ENCODE data around the gene C19orf25. TPM values are rescaled to one million over a fixed set of nuclear protein-coding genes. Genes with fewer than 3 reads are reported as not detected.

Gene C19orf25
- total RNA-seq, 1 experiment from 2014 or later = 35.0 TPM

GRCh38 chr19:1430246-1430645 is 48.8 kb downstream of the C19orf25 start:
- TF ChIP-seq, protein P1, sequence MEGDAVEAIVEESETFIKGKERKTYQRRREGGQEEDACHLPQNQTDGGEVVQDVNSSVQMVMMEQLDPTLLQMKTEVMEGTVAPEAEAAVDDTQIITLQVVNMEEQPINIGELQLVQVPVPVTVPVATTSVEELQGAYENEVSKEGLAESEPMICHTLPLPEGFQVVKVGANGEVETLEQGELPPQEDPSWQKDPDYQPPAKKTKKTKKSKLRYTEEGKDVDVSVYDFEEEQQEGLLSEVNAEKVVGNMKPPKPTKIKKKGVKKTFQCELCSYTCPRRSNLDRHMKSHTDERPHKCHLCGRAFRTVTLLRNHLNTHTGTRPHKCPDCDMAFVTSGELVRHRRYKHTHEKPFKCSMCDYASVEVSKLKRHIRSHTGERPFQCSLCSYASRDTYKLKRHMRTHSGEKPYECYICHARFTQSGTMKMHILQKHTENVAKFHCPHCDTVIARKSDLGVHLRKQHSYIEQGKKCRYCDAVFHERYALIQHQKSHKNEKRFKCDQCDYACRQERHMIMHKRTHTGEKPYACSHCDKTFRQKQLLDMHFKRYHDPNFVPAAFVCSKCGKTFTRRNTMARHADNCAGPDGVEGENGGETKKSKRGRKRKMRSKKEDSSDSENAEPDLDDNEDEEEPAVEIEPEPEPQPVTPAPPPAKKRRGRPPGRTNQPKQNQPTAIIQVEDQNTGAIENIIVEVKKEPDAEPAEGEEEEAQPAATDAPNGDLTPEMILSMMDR (conservative IDR thresholded peaks at IDR 0.05; ENCODE audit: low read depth, low read length) = no peak
- no peak for TF ChIP-seq EZH2 (IDR thresholded peaks at IDR 0.05; ENCODE audit: borderline replicate concordance, low read depth, low read length, poor library complexity, severe bottlenecking)
- CTCF ChIA-PET = no interaction called here
- intact Hi-C loops (cut with micrococcal nuclease; ENCODE audit: unreplicated experiment) = no loop called here

DNA sequence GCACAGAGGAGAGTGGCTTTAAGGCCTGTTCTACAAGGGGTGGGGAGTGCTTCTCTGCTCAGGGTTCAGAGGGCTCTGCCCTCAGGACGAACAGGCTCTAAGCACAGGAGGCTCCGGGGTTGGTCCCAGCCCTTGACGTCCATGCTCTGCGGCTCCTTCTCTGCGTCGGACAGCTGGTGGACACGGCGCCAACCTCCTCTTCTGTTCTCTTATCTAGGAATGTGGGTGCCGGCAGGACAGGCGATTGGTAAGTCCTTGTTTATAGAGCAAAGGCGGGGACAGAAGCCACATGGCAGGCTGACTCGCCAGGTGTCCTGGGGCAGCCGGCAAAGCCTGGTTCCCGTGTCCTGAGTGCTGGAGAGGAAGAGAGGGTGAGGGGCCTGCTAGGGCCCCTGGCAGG is 49.3 kb downstream of the C19orf25 start:
- H3K4me3 ChIP-seq (ENCODE audit: low read depth, low read length, poor library complexity, severe bottlenecking) = no peak overlapping the region
- no peak for TF ChIP-seq EZH2 (IDR thresholded peaks at IDR 0.05; ENCODE audit: borderline replicate concordance, low read depth, low read length, poor library complexity, severe bottlenecking)
- TF ChIP-seq, protein P1 (conservative IDR thresholded peaks at IDR 0.05; ENCODE audit: low read depth, low read length) = no peak
- intact Hi-C loops (cut with micrococcal nuclease; ENCODE audit: unreplicated experiment) = no loop called here
- no peaks in the 10 kb centered on the region for H3K27me3 ChIP-seq (replicated peaks; ENCODE audit: insufficient read depth, low read depth, low read length, poor library complexity)
- BruUV-seq (replicated peaks) = no TSS peak
- CTCF ChIA-PET = no interaction called here
- H3K9me3 ChIP-seq (ENCODE audit: low read depth, low read length, poor library complexity, severe bottlenecking) = no peaks in the 10 kb centered on the region
- H3K4me1 ChIP-seq (ENCODE audit: insufficient read depth, low read length, poor library complexity, severe bottlenecking) = no peaks in the 10 kb centered on the region
- peaks cover 90% of the 10 kb centered on the region for H3K36me3 ChIP-seq (ENCODE audit: insufficient read depth, low read length, poor library complexity, severe bottlenecking)
- H3K27ac ChIP-seq (ENCODE audit: low read depth, low read length, poor library complexity, severe bottlenecking) = no peak overlapping the region
- POLR2A ChIA-PET (ENCODE audit: low non-redundant PET) = no interaction called here
- no peak for DNase-seq (ENCODE audit: low spot score)

More at GRCh38 chr19:1430246-1430645, 48.8 kb downstream of the C19orf25 start:
- peaks cover 88% of the 10 kb centered on the region for H3K36me3 ChIP-seq (ENCODE audit: insufficient read depth, low read length, poor library complexity, severe bottlenecking)
- H3K4me3 ChIP-seq (ENCODE audit: low read depth, low read length, poor library complexity, severe bottlenecking) = no peak overlapping the region
- POLR2A ChIA-PET (ENCODE audit: low non-redundant PET) = no interaction called here
- H3K4me1 ChIP-seq (ENCODE audit: insufficient read depth, low read length, poor library complexity, severe bottlenecking) = no peaks in the 10 kb centered on the region
- no peaks in the 10 kb centered on the region for H3K27me3 ChIP-seq (replicated peaks; ENCODE audit: insufficient read depth, low read depth, low read length, poor library complexity)
- DNase-seq (ENCODE audit: low spot score) = no peak
- no peak overlapping the region for H3K27ac ChIP-seq (ENCODE audit: low read depth, low read length, poor library complexity, severe bottlenecking)
- H3K9me3 ChIP-seq (ENCODE audit: low read depth, low read length, poor library complexity, severe bottlenecking) = no peaks in the 10 kb centered on the region
- BruUV-seq (replicated peaks) = no TSS peak

DNA sequence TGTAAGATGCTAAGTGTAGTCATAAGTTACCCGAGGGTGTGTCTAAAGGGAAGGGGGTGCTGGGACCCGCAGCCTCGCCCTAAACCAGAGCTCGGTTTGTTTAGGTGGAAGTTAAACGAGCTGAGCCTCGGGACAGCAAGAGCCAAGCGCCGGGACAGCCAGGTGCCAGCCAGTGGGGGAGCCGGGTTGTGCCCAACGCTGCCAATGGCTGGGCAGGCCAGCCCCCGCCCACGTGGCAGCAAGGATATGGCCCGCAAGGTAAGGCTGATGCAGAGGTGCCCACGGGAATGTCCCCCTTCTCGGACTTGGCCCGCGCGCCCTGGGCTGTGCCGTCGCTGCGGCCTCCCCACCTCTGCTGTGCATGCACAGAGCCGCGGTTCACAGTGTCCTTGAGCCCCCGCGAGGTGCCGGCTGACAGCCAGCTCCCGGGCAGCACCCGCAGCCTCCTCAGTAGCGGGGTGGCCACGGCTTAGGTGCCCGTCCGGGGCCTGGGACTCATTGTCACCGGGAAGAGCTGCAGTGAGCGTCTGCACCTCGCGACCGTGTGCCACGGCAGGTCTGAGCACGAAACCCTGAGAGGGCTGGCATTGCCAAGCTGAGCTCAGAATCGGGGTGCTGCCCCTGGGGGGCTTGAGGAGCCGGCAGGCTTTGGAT is 50.1 kb downstream of the C19orf25 start:
- Histone ChIP-seq H3K9me3 (ENCODE audit: low read depth, low read length, poor library complexity, severe bottlenecking) (no peaks in the 10 kb centered on the region), H3K27me3 (replicated peaks; ENCODE audit: insufficient read depth, low read depth, low read length, poor library complexity) (no peaks in the 10 kb centered on the region), H3K27ac (ENCODE audit: low read depth, low read length, poor library complexity, severe bottlenecking) (no peak overlapping the region), H3K36me3 (ENCODE audit: insufficient read depth, low read length, poor library complexity, severe bottlenecking) (peaks cover 88% of the 10 kb centered on the region), H3K4me1 (ENCODE audit: insufficient read depth, low read length, poor library complexity, severe bottlenecking) (no peaks in the 10 kb centered on the region), H3K4me3 (ENCODE audit: low read depth, low read length, poor library complexity, severe bottlenecking) (no peak overlapping the region)
- TF ChIP-seq, protein P1 (conservative IDR thresholded peaks at IDR 0.05; ENCODE audit: low read depth, low read length) = no peak
- no peak for TF ChIP-seq EZH2 (IDR thresholded peaks at IDR 0.05; ENCODE audit: borderline replicate concordance, low read depth, low read length, poor library complexity, severe bottlenecking)
- BruUV-seq (replicated peaks) = no TSS peak
- ChIA-PET POLR2A (ENCODE audit: low non-redundant PET) (no interaction called here), CTCF (no interaction called here)
- intact Hi-C loops (cut with micrococcal nuclease; ENCODE audit: unreplicated experiment) = no loop called here
- DNase-seq (ENCODE audit: low spot score) = no peak
